D341Med (cell line): ENCODE measurements around the gene TCAP.

Source experiments
- DNase-seq: peaks from one replicate; pipeline ENCODE4 v3.0.0; 2012; ENCODE audit warnings: low spot score

Gene TCAP, protein sequence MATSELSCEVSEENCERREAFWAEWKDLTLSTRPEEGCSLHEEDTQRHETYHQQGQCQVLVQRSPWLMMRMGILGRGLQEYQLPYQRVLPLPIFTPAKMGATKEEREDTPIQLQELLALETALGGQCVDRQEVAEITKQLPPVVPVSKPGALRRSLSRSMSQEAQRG

DNA sequence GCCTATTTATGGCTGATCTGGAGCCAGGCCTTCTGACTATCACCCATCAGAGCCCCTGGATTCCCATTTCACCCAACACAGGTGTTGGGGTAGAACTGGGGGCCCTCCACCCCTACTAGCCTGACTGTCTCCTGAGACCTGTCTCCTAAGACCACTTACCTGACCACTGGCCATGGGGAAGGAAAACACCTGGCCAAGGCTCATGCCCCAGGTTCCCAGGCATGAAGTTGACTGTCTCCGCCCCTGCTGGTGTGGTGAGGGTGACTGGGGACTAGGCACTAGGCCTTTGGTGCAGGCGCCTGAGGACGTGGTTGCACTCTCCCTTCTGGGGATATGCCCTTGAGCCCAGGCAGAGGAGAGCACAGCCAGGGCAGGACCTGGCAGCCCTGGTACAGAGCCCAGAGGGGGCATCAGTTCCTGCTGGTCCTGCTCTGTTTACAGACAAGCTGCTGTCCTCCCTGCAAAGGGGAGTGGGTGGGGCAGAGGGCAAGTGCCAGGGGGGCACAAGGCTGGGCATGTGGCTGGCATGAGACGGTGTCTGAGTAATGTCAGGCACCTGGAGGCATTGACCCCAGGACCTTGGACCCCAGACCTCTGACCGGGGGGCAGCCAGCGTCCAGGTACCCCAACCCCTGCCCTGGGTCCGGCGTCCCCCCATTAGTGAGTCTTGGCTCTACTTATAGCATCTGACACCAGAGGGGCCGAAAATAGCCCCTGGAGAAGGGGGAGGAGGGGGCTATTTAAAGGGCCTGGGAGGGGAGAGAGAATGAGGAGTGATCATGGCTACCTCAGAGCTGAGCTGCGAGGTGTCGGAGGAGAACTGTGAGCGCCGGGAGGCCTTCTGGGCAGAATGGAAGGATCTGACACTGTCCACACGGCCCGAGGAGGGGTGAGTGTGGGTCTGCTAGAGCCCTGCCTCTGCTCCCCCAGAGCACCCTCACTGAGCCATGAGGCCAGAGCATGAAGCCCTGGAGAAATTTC is at the start of gene TCAP:
Gene TCAP (plus strand): TSS at position 769 of the 981 bp plus-strand sequence. CDS start 11 bp downstream, at position 780.
- no peak for DNase-seq

DNA sequence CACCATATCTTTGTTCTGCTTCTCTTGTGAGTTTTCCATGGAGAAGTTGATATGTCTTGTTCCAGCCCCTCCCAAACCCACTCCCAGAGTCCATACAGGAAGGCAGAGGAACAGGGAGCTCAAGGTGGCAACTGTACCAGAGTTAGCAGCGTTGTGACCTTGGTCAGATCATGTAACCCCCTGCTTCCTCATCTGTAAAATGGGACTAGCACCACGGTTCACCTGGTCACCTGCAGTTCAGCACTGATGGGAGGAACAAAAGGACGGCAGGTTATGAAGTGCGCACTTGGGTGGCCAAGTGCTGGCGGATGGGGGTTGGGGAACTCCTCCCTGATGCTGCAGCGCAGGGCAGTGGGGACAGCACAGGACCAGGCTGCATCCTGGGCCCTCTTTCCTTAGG is 49.7 kb upstream of the TCAP start:
- DNase-seq, result no peak

DNA sequence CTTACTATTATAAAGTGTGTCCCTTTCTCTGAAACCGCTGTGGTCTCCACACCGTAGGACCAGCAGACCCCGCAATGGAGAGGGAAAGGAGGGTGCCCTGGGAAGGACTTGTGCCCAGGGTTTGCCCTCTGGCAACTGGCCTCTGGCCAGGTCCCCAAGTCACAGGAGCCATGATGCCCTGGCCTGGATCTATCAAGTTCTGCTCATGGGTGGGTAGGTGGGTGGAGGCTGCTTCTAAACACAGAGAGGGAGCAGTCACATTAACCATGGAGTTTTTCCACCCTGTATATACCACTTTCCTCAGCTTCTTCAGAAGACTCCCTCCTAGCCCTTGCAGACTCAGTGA is 48.1 kb upstream of the TCAP start:
- no peak for DNase-seq

DNA sequence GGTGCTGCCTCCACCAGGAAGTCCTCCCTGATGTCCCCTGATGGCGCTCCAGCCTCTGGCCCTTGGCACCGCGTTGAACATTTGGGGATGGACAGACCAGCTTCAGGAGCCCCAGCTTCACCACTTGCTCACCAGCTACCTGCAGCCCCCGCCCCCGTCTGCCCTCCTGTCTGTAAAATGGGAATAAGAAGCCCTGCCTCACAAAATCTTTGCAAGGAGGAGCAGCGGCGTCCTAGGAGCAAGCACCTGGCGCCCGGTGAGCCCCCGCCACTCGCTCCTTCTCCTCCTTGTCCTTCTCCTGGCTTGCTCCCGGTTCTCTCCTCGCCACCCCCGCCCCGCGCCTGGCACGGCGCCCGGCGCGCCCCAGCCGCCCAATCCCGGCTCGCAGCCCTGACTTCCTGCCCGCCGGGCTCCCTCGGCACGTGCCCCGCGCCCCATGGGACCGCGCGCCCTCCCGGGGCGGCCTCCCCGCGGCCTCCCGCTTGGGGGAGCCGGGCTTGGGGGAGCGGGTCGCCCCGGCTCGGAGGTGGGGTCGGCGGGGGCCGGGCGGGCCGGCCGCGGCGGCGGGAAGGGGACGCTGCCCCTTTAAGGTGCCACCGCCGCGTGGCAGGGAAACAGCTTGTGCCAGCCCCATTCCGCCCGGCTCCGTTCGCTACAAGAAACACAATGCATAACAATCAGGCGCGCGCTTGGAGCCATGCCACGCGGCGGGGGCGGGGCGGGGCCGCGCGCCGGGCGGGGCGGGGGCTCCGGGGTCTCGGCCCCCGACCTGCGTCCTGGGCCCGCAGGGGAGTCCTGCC is 47.5 kb upstream of the TCAP start:
- peak; percentile 97 for DNase-seq

DNA sequence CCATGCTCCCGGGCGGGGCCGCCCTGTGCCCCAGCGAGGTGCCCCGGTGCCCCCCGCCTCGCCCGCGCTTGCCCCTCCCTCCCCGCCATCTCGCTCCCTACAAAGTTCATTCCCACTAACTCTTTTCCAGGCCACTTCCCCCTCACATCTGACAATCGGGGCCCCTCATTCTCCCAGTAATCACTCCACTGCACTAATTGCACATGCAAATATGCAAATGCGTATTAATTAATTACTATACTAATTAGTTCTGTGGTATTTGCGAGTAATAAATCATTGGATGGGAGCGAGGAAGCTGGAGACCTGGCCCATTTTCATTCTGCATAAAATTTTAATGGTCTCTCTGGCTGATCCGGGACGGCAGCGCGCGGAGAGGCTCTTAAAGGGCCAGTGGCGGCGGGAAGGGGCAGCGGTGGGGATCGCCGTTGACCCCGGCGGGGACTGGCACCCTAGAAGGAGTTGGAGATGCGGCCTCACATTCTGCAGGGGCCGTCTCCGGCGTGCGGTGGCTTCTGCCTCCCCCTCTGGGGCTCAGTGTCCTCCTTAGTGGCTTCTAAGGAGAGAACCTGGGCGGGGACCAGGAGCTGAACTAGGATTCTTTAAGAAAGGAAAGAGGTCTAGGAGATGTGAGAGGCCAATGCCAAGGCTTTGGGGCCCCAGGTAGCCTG is 46.8 kb upstream of the TCAP start:
- DNase-seq, result peak; percentile 71

DNA sequence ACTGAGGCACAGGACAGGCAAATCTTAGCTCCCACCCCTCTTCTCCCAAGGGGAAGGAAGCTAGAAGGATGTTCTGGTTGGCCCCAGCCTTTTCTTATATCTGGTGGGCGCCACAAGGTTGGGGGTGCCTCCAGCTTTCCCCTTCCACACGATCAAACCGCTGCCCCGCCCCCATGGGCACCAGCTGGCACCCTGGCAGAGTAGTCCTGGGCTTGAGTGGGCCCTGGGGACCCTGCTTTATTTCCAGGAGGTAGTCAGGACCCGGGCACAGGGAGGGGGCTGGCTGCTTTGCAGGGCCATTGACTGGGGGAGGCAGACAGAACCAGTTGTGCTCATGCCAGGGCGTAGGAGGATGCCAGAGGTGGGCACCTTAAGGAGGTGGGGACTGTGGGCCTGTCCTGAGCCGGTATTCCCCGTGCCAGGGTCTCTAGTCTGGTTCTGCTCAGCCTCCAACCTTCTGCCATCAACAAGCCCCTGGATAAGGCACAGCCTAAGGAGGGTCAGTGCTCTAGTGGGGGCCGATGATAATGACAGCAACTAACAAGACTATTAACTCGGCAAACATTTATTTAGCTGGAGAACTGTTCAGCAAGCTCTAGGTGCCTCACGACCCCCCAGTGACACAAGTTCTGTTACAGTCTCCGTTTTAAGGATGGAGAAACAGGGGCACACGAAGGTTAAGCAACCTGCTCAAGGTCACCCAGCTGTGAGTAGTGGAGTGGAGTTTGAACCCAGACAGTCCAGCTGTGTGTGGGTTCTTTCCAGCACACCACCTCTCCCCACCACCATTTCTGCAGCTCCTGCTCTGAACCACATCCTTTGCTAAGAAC is 46.0 kb upstream of the TCAP start:
- no peak for DNase-seq

DNA sequence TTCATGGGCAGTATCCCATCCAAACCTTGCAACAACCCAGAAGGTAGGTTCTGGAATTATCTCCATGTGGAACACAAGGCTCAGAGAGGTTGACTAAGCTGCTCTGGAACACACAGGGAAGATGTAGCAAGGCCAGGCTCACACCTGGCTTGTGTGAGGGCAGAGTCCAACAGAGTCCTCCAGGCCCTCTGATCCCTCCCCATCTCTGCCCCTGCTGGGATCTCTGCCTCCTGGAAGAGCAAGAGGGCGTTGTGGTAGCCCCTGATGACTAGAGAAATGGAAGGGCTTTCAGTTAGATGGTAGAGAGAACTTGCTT is 45.4 kb upstream of the TCAP start:
- DNase-seq, result no peak

DNA sequence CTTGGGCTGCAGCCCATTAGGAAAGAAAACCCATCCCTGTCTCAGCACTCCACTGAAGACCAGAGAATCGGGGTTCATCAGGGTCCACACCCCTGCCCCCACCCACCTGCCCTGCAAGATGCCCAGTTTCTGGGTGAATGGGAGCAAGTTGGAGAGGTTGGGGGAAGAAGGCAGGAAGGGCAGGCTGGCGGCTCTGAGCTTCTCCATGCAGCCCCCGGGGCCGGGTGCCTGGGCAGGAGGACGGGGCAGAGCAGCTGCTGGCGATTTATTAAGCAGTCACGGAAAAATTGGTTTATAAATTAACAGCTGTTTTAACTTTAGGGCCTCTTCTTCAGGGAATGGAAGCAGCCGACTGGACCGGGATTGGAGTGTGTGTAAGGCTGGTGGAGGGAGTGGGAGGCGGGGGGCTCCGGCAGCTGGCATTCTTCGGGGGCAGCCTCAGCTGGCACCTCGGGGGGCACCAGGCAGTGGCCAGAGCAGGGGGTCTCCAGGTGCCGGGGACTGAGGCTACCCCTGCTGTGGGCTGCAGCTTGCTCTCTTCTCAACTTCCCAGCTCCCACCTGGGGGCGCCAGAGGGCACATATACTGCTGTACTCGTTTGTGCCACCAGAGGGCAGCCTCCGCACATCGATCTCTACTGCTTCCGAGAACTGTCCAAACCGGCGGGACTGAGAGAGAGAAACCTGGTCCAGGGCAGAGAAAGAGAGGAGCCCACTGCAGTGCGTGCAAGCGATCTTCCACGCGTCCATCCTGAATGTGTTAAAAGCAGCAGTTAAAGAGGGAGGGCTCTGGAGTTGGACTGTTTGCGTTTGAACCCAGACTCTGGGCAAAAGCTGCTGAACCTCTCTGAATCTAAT is 43.4 kb upstream of the TCAP start:
- DNase-seq, result peak; percentile 88

DNA sequence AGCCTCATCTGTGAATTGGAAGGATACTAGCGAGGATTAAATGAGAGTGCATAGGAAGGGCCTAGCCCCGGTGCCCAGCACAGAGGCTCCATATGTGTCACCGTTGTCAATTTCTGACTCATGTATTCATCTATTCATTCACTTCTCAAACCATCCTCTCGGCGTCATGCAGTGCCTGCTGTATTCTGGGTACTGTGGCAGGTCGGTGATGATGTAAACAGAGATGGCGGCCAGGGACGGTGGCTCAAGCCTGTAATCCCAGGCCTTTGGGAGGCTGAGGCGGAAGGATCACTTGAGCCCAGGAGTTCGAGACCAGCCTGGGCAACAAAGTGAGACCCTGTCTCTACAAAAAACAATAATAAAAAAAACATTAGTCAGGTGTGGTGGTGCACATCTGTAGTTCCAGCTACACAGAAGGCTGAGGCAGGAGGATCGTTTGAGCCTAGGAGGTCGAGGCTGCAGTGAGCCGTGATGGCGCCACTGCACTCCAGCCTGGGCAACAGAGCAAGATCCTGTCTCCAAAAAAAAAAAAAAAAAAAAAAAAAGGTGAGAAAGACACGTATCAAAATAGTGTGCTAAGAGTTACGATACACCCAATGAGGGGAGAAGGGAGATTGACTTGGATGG is 42.7 kb upstream of the TCAP start:
- no peak for DNase-seq

DNA sequence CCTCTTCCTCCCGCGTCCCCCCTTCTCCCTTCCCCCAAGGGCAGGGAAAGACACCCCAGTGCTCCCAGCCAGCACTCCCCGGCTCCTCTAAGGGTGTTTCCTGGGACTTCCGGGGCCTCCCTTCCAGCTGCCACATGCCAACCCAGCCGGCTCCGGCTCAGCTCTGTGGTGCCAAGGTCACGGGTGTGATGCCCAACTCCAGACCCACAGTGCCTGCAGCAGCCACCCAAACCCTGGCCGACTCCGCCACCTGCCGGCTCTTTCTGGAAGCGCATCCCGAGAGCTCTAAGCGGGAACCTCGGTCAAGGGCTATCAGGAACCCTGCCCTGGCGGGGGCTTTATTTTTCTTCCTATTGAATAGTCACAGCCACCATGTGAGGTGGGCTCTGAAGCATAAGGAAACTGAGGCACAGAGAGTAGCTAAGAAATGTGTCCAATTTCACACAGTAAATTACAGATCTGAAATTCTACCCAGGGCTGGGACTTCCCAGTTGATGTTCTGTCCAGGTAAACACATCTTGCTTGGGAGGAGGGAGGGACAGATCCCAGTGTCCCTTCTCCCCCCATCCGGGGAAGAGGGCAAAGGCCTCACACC is 41.7 kb upstream of the TCAP start:
- peak; percentile 92 for DNase-seq

DNA sequence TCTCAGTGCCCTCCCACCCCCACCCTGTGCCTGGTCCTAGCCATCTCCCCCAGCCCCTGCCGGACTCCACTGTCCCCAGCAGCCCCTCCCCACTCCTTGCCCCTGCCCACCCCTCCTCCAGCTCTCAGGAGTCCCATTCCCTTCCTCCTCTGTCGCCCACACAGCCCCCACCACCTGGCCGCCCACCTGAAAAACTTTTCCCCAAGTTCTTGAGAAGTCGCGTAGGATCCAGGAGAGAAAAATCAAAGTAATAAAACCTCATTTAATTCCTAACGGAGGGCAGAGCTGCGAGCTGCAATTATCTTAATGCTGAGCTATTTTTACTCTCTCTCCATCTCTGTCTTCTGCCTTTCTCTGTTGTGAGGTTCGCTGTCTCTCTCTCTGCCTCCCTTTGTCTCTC is 40.8 kb upstream of the TCAP start:
- no peak for DNase-seq

DNA sequence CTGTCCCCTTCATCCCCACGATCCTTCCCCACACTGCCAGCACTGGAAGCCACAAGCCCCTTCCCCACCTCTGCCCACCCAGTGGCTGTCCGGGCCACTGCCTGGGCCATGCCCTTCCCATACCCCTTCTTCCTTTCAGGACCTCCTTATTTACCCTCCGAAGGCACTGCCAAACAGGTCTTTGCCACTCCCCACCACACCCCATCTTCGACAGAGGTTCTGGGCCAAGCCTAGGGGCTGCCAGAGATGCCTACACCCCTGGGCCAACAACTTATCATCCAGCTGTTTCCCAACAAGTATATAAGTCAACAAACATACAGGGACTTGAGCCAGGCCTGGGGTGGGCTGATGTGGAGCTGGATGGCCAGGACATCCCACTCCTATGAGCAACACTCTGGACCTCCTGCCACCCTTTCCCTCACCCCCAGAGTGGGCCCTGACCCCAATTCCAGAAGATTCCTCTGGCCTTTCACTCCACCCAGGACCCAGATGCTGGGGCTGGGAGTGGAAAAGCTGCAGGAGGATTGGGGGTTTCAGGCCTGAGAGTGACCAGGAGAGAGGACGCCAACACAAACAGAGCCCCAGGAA is 39.9 kb upstream of the TCAP start:
- DNase-seq, result no peak

DNA sequence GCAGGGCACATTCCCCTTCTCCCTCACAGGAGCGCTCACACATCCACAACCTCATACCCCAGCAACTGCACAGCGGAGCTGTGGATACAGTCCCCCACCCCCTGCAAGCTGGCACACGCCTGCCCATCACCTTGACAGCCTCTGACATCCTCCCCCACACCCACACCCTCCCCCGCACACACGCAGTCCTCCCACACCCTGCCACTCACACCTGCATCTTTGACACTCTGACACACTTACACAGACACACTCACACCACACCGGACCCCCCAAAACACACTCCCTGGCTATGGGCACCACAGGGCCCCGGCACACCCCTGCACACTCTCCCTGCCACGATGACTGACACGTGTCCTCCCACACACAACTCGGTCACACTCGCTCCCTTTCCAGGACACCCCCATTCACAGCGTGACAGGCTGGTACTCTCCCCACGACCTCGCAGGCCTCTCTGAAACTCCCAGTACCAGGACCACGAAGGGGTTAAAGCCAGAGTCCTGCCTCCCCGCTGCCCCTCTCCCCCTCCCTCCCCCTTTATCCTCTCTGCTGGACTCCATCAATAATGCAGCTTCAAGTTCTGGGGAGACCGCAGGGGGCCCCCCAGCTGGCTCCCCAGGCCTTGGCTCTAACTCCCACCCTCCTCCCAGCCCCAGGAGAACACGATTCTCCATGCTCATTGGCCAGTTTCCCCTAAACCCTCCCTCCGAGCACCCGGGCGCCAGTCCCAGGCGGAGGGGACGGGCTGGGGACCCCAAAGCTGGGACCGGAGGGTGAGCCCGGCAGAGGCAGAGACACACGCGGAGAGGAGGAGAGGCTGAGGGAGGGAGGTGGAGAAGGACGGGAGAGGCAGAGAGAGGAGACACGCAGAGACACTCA is 38.7 kb upstream of the TCAP start, which contains the start of gene PPP1R1B:
Gene PPP1R1B (plus strand): TSS at position 782 of the 876 bp plus-strand sequence. CDS start 441 bp downstream, outside the sequence.
- no peak for DNase-seq

DNA sequence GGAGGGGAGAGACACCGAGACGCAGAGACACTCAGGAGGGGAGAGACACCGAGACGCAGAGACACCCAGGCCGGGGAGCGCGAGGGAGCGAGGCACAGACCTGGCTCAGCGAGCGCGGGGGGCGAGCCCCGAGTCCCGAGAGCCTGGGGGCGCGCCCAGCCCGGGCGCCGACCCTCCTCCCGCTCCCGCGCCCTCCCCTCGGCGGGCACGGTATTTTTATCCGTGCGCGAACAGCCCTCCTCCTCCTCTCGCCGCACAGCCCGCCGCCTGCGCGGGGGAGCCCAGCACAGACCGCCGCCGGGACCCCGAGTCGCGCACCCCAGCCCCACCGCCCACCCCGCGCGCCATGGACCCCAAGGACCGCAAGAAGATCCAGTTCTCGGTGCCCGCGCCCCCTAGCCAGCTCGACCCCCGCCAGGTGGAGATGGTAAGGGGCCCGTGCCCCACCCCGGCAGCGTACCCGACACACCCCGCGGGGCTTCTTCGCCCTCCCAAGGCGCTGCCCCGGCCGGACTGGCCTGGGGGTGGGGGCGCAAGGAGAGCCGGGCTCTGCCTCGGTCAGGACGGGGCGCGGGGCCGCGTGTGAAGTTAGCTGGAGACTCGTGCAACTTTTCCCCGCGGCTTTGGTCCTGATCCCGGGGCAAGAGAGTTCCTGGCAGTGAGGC is 38.0 kb upstream of the TCAP start:
- peak; percentile 69 for DNase-seq

DNA sequence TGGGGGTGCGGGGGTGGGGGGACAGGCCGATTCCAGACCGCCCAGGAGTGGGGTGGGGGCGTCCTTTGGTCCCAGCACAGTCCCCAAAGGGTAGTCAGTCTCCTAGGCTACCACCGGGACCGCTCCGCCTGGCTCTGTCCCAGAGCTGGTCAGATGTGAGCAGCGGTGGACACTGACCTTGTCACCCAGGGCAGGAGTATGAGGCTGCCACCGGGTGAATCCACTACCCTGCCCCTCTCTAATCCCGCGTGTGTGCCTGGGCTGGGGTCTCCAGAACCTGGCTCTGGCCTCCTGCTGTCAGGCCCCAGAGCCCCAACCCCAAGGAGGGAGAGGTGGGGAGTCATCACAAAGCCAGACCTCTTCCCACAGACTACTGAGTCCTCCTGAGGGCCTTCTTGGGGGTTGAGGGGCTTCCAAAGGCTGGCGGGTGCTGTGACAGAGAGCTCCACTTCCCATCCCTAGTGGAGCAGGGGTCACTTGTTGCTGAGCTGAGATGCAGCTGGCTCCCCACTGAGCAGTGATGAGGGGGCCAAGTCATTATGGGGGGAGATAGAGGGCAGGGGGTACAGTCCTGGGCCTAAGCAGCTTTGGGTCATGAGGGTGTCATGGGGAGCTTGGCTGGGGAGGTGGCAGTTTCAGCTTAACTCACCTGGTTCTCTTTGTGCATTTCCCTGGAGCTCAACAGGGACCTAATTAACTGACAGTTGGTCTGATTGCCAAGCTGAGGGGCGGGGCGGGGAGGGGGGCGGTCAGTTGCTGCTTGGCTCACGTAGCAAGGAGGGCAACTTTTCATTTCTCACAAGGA is 37.2 kb upstream of the TCAP start:
- no peak for DNase-seq

DNA sequence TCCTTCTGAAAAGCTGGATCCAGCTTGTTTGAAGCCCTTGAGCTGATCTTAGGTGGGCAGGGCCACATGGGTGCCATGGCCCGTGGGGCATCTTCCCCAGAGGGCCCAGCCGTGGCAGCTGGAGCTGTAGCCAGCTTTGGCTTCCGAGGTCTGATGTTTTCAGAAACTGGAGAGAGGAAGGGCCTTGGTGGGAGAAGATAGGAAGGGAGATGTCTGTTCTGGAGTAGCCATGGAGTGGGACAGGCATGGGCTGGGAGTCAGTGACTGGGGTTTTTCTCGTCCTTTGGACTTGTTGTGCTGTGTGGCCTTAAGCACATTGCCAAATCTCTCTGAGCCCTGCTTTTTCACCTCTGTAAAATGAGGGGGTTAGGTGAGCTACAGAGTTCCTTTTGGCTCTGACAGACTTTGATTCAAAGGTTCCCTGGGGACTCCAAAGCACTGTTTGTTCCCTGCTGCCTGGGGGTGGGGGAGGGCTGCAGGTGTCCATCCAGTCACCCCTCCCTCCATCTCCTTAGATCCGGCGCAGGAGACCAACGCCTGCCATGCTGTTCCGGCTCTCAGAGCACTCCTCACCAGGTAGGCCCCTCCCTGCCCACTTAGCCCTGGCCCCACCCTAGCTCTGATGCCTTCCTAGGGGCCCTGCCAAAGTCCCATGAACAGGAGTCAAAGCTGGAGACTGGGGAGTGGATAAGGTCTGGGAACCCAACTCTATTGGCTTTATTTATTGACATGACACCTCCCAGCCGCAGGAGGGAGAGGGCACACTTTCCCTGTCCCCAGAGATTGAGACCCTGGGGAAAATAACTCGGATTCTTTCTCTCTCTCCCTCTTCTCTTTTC is 36.3 kb upstream of the TCAP start:
- DNase-seq, result no peak
